Measurements from ENCODE around the gene TC2N.
"Not testable (repeated sequence)": the region's sequence is repeated elsewhere in the genome, so short reads cannot be mapped to it uniquely, and the experiment has no call there.

The TC2N gene

DNA sequence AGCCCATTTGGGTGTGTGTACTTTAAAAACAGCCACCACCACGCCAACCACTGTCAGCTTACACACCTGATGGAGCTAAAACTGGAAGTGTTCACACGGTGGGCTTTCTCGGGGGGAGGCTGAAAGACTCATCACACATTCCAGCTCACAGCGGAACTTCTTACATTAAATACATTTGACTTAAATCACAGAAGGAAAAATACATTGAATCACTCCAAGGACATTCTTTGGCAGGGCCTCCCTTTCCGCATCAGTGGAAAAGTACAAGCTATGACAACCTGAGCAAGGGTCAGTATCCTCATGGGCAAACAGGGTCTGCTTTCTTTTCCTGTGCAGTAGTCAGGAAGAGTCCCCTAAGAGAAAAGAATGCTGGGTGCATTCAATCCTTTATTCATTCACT is 31.0 kb upstream of the TC2N start:
- H3K27ac ChIP-seq = no peak overlapping the region
- ChIA-PET POLR2A (ENCODE audit: low non-redundant PET) (no interaction called here), CTCF (no interaction called here)
- DNase-seq (ENCODE audit: low spot score) = no peak
- TF ChIP-seq, protein P1, sequence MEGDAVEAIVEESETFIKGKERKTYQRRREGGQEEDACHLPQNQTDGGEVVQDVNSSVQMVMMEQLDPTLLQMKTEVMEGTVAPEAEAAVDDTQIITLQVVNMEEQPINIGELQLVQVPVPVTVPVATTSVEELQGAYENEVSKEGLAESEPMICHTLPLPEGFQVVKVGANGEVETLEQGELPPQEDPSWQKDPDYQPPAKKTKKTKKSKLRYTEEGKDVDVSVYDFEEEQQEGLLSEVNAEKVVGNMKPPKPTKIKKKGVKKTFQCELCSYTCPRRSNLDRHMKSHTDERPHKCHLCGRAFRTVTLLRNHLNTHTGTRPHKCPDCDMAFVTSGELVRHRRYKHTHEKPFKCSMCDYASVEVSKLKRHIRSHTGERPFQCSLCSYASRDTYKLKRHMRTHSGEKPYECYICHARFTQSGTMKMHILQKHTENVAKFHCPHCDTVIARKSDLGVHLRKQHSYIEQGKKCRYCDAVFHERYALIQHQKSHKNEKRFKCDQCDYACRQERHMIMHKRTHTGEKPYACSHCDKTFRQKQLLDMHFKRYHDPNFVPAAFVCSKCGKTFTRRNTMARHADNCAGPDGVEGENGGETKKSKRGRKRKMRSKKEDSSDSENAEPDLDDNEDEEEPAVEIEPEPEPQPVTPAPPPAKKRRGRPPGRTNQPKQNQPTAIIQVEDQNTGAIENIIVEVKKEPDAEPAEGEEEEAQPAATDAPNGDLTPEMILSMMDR (conservative IDR thresholded peaks at IDR 0.05; ENCODE audit: low read depth) = no peak

DNA sequence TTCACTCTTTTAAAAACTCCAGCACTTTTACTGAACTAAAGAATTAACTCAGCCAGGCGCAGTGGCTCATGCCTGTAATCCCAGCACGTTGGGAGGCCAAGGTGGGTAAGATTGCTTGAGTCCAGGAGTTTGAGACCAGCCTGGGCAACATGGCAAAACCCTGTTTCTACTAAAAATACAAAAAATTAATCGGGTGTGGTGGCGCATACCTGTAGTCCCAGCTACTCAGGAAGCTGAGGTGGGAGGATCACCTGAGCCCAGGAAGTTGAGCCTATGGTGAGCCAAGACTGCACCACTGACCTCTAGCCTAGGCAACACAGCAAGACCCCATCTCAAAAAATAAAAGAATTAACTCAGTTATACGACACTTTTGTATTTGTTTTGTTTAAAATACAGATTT is 30.4 kb upstream of the TC2N start:
- CTCF ChIA-PET; DNase-seq (ENCODE audit: low spot score); POLR2A ChIA-PET (ENCODE audit: low non-redundant PET); H3K27ac ChIP-seq: not testable (repeated sequence)

DNA sequence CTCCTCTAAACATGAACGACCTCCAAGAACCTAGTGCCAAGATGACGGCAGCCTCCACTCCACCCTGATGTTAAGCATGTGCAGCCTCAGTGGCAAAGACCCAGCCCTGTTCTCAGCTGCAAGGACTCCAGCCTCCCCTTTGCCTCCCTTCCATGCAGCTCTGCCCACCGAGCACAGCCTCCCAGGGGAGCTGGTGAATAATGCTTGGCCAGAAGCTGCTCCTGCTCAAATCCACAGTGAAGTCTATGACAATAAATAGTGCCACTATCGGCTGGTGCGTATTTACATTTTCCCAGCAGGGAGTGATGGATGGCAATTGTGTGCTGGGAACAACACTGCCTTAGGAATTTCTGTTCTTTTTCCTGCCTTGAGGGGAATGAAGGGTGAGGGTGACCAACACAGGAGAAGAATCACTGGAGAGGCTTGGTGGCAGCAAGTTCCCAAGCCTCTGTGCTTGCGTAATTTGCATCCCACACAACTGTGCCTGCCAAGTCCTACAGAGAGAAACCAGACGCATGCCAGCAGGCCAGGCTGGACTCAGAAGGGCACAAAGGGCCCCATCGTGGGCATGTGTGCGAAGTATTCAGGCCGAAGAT is 29.9 kb upstream of the TC2N start:
- POLR2A ChIA-PET (ENCODE audit: low non-redundant PET) = no interaction called here
- TF ChIP-seq, protein P1 (conservative IDR thresholded peaks at IDR 0.05; ENCODE audit: low read depth) = no peak
- H3K27ac ChIP-seq = no peak overlapping the region
- CTCF ChIA-PET = interaction anchor here (0.6 kb wide), 1 partner anchor 219 kb away, joined by 3 read pairs; no protein-coding TSS in a partner anchor
- no peak for DNase-seq (ENCODE audit: low spot score)

DNA sequence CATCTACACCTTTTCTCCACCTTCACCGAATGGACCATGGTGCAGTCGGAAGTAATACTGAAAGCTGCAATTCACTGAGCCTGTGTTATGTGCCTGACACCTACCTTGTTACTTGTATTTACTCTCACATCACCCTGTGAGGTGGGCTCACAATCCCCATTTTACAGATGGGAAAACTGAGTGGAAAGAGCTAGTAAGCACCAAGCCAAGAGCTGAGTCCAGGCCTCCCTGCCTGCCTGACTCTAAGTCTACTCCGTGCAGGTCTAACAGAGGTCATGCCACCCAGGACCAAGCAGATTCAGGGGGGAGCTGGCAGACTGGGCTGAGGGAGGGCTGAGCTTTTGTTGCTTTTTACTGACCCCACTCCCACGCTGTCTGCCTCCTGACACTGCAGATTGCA is 29.1 kb upstream of the TC2N start:
- ChIA-PET POLR2A (ENCODE audit: low non-redundant PET) (no interaction called here), CTCF (no interaction called here)
- DNase-seq (ENCODE audit: low spot score) = no peak
- TF ChIP-seq, protein P1 (conservative IDR thresholded peaks at IDR 0.05; ENCODE audit: low read depth) = no peak
- H3K27ac ChIP-seq = no peak overlapping the region

DNA sequence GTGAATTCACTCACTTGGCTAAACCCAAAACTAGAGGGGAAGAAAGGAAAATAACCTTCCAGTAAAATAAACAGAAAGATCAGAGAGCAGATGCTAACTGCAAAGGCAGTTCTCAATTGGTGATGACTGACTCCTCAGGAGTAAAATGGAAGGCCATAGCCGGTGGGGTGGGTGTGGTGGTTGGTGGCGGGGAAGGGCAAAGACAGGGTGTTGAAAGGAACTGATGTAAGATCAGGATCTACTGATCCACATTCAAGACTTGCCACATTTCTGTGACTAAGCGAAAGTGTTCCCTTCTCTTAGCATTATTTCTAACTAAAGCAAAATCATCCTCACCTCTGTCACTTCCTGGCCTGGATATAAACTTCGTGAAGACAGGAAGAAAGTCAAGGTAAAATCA is 26.3 kb upstream of the TC2N start:
- CTCF ChIA-PET = interaction anchor here (1.3 kb wide), 1 partner anchor 8 kb away, joined by 3 read pairs; no protein-coding TSS in a partner anchor

DNA sequence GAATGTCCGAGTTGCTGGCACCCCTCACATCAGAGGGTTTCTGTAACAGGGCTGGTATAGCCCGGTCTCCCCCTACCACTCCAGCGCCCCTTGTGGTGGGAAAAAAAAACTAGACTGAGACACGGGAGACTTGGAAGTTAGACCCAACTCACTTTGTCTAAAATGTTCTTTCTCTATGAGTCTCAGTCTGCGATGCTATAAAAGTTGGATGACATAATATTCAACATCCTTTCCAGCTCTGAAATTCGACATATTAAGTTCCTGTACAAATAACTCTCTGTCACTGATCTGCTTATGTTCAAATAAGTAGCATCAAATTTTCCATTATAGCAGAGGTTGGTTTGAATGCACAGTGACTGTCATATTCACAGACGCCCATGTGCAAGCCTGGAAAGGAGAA is 25.7 kb upstream of the TC2N start:
- POLR2A ChIA-PET (ENCODE audit: low non-redundant PET) = no interaction called here

More for the DNA sequence above, 26.3 kb upstream of the TC2N start:
- TF ChIP-seq, protein P1 (conservative IDR thresholded peaks at IDR 0.05; ENCODE audit: low read depth) = no peak
- DNase-seq (ENCODE audit: low spot score) = no peak
- H3K27ac ChIP-seq = no peak overlapping the region
- POLR2A ChIA-PET (ENCODE audit: low non-redundant PET) = no interaction called here

DNA sequence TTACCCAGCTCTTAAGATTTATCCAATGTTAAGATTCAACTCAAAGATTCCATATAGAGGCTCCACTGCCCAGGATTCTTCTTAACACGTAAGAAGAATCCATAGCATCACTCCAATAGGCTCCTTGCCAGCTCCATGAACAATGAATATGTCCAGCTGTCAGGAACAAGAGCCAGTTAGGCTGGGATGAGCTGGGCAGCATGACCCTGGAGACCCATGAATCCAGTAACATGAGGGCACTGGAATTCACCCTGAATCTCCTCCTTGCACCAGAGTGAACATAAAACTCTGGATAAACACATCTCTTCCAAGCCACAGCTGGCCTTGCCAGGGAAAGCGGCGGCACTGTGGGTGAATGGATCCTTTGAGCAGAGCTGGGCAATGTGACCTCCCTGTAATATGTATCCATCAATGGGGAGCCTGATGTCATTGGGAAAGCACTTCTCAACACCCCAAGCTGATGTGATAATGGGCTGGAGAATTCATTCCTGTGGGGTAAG is 24.4 kb upstream of the TC2N start:
- TF ChIP-seq, protein P1 (conservative IDR thresholded peaks at IDR 0.05; ENCODE audit: low read depth) = no peak
- POLR2A ChIA-PET (ENCODE audit: low non-redundant PET) = no interaction called here
- DNase-seq (ENCODE audit: low spot score) = no peak
- H3K27ac ChIP-seq = no peak overlapping the region
- CTCF ChIA-PET = interaction anchor here (0.7 to 1.5 kb wide), 3 partner anchors 19 to 284 kb away, joined by 3 to 7 read pairs (median 4); no protein-coding TSS in a partner anchor

More for the DNA sequence above, 25.7 kb upstream of the TC2N start:
- CTCF ChIA-PET = interaction anchor here (0.5 to 1.5 kb wide), 4 partner anchors 9 to 238 kb away, joined by 3 to 5 read pairs (median 4); no protein-coding TSS in a partner anchor
- TF ChIP-seq, protein P1 (conservative IDR thresholded peaks at IDR 0.05; ENCODE audit: low read depth) = no peak
- H3K27ac ChIP-seq = no peak overlapping the region
- peak; percentile 33 for DNase-seq (ENCODE audit: low spot score)

Data from RWPE1 (cell line).